Endodermal cell (in vitro differentiated cells): Measurements from ENCODE around the gene WDR86. TPM values are rescaled to one million over a fixed set of nuclear protein-coding genes. Genes with fewer than 3 reads are reported as not detected.

Experiments used
- DNase-seq: peaks from one replicate; pipeline ENCODE4 v3.0.0-alpha.2; 2017
- H3K27ac ChIP-seq: 2 replicates; pipeline ENCODE4 v1.5.1; 2013; ENCODE audit warnings: mild to moderate bottlenecking, low read depth, low read length, moderate library complexity
- H3K27me3 ChIP-seq: 2 replicates; pipeline ENCODE4 v1.6.1; 2013; ENCODE audit warnings: mild to moderate bottlenecking, low read length, moderate library complexity; ENCODE audit not compliant: insufficient read depth, control insufficient read depth, poor library complexity, severe bottlenecking
- H3K36me3 ChIP-seq: 2 replicates; pipeline ENCODE4 v1.7.0; 2013; ENCODE audit warnings: mild to moderate bottlenecking, low read length, moderate library complexity; ENCODE audit not compliant: control insufficient read depth, insufficient read depth
- H3K4me1 ChIP-seq: one replicate; pipeline ENCODE4 v1.7.0; 2013; ENCODE audit warnings: low read length; ENCODE audit not compliant: control insufficient read depth, insufficient read depth
- H3K4me3 ChIP-seq: 2 replicates; pipeline ENCODE4 v1.5.1; 2013; ENCODE audit warnings: mild to moderate bottlenecking, low read length, moderate library complexity
- H3K9ac ChIP-seq: 2 replicates; pipeline ENCODE4 v1.6.1; 2013; ENCODE audit warnings: mild to moderate bottlenecking, low read length, moderate library complexity; ENCODE audit not compliant: poor library complexity, severe bottlenecking; ENCODE audit errors: extremely low read depth
- H3K9me3 ChIP-seq: 2 replicates; pipeline ENCODE4 v1.6.1; 2013; ENCODE audit warnings: mild to moderate bottlenecking, low read length, moderate library complexity; ENCODE audit not compliant: control insufficient read depth
- H3K27ac Mint-ChIP-seq: 2 replicates; pipeline ENCODE4 v1.8.0; 2020; ENCODE audit warnings: mixed read lengths
- H3K27me3 Mint-ChIP-seq: 2 replicates; pipeline ENCODE4 v1.8.0; 2021; ENCODE audit warnings: mild to moderate bottlenecking, mixed read lengths; ENCODE audit not compliant: insufficient read depth
- H3K36me3 Mint-ChIP-seq: 2 replicates; pipeline ENCODE4 v1.8.0; 2020; ENCODE audit warnings: low read depth, mixed read lengths
- H3K4me1 Mint-ChIP-seq: 2 replicates; pipeline ENCODE4 v1.8.0; 2020; ENCODE audit warnings: mixed read lengths
- H3K4me3 Mint-ChIP-seq: 2 replicates; pipeline ENCODE4 v1.8.0; 2020; ENCODE audit warnings: mild to moderate bottlenecking, moderate library complexity, mixed read lengths
- H3K9me3 Mint-ChIP-seq: 2 replicates; pipeline ENCODE4 v1.8.0; 2020; ENCODE audit warnings: mild to moderate bottlenecking, mixed read lengths
- CTCF ChIP-seq: fragments of 200-600 bp; sonication (generic); conservative IDR thresholded peaks from 2 replicates; pipeline ENCODE4 v1.5.0; 2021; ENCODE audit warnings: antibody characterized with exemption, mild to moderate bottlenecking
- WGBS, 2 experiments: methylation state at CpG; one replicate each; pipeline versions ENCODE4 v1.1.5 to v1.1.7; 2013; ENCODE audit warnings: missing lambda C conversion rate in 2 of 2, mixed read lengths in 1 of 2; ENCODE audit not compliant: insufficient coverage in 1 of 2, insufficient read length in 1 of 2; 5-methylcytosine and 5-hydroxymethylcytosine counted together
- total RNA-seq, 2 donors: library from RNA; stranded (reverse); fragmentation: NEBNext Ultra II Directional in 1 of 2; extraction: Animal tissue kit (Norgen Biotek cat#: 25700) in 1 of 2; gene quantifications; 2 replicates in 1 of 2; 3 replicates in 1 of 2; pipeline ENCODE4 v1.2.1, GENCODE V29; 2021

WDR86 gene
- total RNA-seq, 2 donors from 2014 or later = 83.3 to 94.2 TPM

DNA sequence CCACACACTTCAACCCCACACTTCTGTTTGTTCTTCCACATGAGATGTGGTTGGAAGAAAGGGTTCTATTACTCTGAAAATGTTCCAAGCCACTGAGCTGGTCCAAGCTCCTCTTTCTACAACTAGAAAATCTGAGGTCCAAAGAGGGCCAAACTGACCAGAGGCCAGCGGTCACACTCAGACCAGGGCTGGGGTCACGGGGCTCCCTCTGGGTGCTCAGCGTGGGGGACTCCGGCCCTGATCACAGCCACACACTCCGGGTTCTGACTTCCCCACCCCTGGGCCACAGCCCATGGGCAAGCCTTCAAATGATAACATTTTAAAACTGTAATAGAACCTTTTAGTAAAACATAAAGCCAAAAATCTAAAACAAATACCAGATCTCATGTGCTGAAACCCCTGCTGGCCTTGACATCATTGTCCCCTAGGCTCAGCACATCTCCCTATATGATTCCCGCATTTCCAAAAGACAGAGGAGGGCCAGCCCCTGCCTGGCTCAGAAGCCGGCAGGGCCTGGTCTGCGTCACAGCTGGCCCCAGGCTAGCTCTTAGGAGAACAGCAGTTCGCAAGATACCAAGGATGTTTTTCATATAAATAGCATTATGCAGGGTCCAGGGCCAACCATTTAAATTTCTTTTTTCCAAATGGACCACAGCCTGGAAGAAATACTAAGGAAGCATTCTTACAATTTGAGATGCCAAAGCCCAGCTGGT, 26.8 kb upstream of the WDR86 start:
- H3K9me3 ChIP-seq = peaks cover 5% of the 10 kb centered on the region
- no peak overlapping the region for H3K27ac ChIP-seq
- no peaks in the 10 kb centered on the region for H3K27me3 ChIP-seq
- Mint-ChIP-seq H3K9me3 (no peaks in the 10 kb centered on the region), H3K36me3 (peaks cover 2% of the 10 kb centered on the region), H3K4me3 (no peak overlapping the region), H3K4me1 (peaks cover 15% of the 10 kb centered on the region), H3K27me3 (peaks cover 4% of the 10 kb centered on the region), H3K27ac (no peak overlapping the region)
- no peak overlapping the region for H3K9ac ChIP-seq
- H3K36me3 ChIP-seq = no peaks in the 10 kb centered on the region
- no peaks in the 10 kb centered on the region for H3K4me1 ChIP-seq
- 89 to 93% methylated on average over 9 of the region's 9 CpGs for WGBS, 2 experiments
- no peak for TF ChIP-seq CTCF
- no peak for DNase-seq
- H3K4me3 ChIP-seq = no peak overlapping the region

DNA sequence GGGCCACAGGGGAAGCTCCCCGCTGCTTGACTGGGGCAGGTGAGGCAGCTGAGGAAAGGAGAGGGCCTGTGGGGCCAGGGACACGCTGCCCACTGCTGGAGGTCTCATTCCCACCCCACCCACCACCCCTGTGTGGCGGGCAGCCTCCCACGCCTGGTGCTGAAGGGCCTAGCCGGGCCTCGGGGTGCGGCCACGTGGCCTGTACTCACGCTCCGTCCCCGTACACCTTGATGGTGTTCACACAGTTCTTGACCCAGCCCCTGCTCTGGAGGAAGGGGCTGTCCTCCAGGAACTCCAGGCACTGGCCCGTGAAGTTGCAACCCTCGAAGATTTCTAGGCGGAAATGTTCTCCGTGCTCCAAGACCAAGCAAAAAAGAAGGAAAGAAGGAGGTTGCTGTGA, 26.1 kb upstream of the WDR86 start:
- WGBS, 2 experiments = 90 to 95% methylated on average over 13 to 15 of the region's 15 CpGs
- no peak for DNase-seq
- no peaks in the 10 kb centered on the region for H3K27me3 ChIP-seq
- no peaks in the 10 kb centered on the region for H3K36me3 ChIP-seq
- peaks cover 4% of the 10 kb centered on the region for H3K27me3 Mint-ChIP-seq
- peaks cover 2% of the 10 kb centered on the region for H3K36me3 Mint-ChIP-seq
- H3K4me1 ChIP-seq = no peaks in the 10 kb centered on the region
- peaks cover 5% of the 10 kb centered on the region for H3K9me3 ChIP-seq
- no peak overlapping the region for H3K27ac ChIP-seq
- no peak overlapping the region for H3K4me3 Mint-ChIP-seq
- H3K4me3 ChIP-seq = no peak overlapping the region
- no peak overlapping the region for H3K9ac ChIP-seq
- peaks cover 13% of the 10 kb centered on the region for H3K4me1 Mint-ChIP-seq
- H3K27ac Mint-ChIP-seq = no peak overlapping the region
- TF ChIP-seq CTCF = no peak
- no peaks in the 10 kb centered on the region for H3K9me3 Mint-ChIP-seq

- peaks cover 5% of the 10 kb centered on the region for H3K9me3 ChIP-seq
- DNase-seq = no peak
- WGBS, 2 experiments = 94 to 96% methylated on average over 16 to 20 of the region's 20 CpGs
- Mint-ChIP-seq H3K27me3 (peaks cover 4% of the 10 kb centered on the region), H3K4me1 (peaks cover 8% of the 10 kb centered on the region), H3K4me3 (no peak overlapping the region), H3K9me3 (no peaks in the 10 kb centered on the region), H3K36me3 (peaks cover 2% of the 10 kb centered on the region), H3K27ac (no peak overlapping the region)
- no peak overlapping the region for H3K9ac ChIP-seq
- no peaks in the 10 kb centered on the region for H3K27me3 ChIP-seq
- H3K36me3 ChIP-seq = no peaks in the 10 kb centered on the region
- H3K27ac ChIP-seq = no peak overlapping the region
- H3K4me3 ChIP-seq = no peak overlapping the region
- no peak for TF ChIP-seq CTCF
- no peaks in the 10 kb centered on the region for H3K4me1 ChIP-seq
Observed at GRCh38 chr7:151435103-151435916, 25.5 kb upstream of the WDR86 start.
